ENCODE results near the gene ADAP1.

DNA sequence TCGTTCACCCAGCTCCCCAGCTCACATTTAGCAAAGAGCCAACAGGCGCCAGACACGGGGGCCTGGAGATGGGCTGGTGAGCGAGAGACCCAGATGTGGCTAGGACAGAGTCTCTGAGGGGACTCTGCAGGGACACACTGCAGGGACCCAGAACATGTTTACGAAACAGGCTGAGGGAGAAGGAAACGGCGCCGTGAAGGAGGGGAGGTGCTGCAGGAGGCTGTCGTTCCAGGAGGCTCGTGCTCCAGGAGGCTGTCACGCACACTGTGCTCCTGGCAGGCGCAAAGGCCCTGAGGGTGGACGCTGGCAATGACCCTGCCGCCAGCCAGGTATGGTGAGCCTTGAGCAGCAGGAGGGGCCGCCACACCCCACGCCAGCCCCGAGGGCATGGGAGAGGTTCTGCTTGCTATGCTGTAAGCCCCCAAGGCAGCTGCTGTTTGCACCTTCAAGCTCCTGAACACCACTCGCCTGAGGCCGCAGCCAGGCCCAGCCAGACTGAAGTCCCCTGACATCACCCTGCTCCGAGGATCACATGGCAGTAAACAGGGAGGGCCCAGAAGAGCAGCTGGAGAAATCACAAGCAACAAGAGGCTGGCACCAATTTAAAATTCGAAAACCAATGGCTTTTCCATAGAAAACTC is 27.3 kb downstream of the ADAP1 start:
- no peak for TF ChIP-seq POLR2A (IDR thresholded peaks at IDR 0.05)
- TF ChIP-seq, protein P1, sequence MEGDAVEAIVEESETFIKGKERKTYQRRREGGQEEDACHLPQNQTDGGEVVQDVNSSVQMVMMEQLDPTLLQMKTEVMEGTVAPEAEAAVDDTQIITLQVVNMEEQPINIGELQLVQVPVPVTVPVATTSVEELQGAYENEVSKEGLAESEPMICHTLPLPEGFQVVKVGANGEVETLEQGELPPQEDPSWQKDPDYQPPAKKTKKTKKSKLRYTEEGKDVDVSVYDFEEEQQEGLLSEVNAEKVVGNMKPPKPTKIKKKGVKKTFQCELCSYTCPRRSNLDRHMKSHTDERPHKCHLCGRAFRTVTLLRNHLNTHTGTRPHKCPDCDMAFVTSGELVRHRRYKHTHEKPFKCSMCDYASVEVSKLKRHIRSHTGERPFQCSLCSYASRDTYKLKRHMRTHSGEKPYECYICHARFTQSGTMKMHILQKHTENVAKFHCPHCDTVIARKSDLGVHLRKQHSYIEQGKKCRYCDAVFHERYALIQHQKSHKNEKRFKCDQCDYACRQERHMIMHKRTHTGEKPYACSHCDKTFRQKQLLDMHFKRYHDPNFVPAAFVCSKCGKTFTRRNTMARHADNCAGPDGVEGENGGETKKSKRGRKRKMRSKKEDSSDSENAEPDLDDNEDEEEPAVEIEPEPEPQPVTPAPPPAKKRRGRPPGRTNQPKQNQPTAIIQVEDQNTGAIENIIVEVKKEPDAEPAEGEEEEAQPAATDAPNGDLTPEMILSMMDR (IDR thresholded peaks at IDR 0.05) = no peak

Data from adrenal gland (tissue), 5 donors.